Mesenchymal stem cell (in vitro differentiated cells and primary cell): Measurements from ENCODE around the gene ECT2L.

Experiments
- DNase-seq: peaks from one replicate; pipeline ENCODE4 v3.0.0-alpha.2; 2013
- H2AFZ ChIP-seq: one replicate; pipeline ENCODE4 v1.6.1; 2013; ENCODE audit warnings: low read depth, mild to moderate bottlenecking, control low read depth, inconsistent platforms, low read length, moderate library complexity
- H2AK5ac ChIP-seq: 2 replicates; pipeline ENCODE4 v1.6.1; 2013; ENCODE audit warnings: low read length, moderate library complexity, mild to moderate bottlenecking, inconsistent platforms; ENCODE audit not compliant: severe bottlenecking
- H2BK120ac ChIP-seq: one replicate; pipeline ENCODE4 v1.6.1; 2013; ENCODE audit warnings: low read depth, mild to moderate bottlenecking, inconsistent platforms, low read length, moderate library complexity
- H2BK12ac ChIP-seq, 2 experiments: one replicate each; pipeline ENCODE4 v1.6.1; 2013; ENCODE audit warnings: inconsistent platforms in 2 of 2, low read length in 2 of 2, mild to moderate bottlenecking in 2 of 2, moderate library complexity in 2 of 2, control low read depth in 1 of 2
- H2BK15ac ChIP-seq: one replicate; pipeline ENCODE4 v1.6.1; 2013; ENCODE audit warnings: mild to moderate bottlenecking, low read depth, inconsistent platforms; ENCODE audit not compliant: poor library complexity, severe bottlenecking
- H2BK5ac ChIP-seq: 2 replicates; pipeline ENCODE4 v1.6.1; 2013; ENCODE audit warnings: low read depth, mild to moderate bottlenecking, low read length, control low read depth, inconsistent platforms; ENCODE audit not compliant: poor library complexity, severe bottlenecking
- H3K14ac ChIP-seq, 2 experiments: one replicate each; pipeline ENCODE4 v1.6.1; 2013; ENCODE audit warnings: inconsistent platforms in 2 of 2, low read length in 2 of 2, control low read depth in 1 of 2, mild to moderate bottlenecking in 1 of 2, moderate library complexity in 1 of 2
- H3K18ac ChIP-seq, 2 experiments: one replicate each; pipeline ENCODE4 v1.6.1; 2013; ENCODE audit warnings: inconsistent platforms in 2 of 2, low read length in 2 of 2, control low read depth in 1 of 2, low read depth in 1 of 2, mild to moderate bottlenecking in 1 of 2
- H3K23ac ChIP-seq, 2 experiments: one replicate each; pipeline ENCODE4 v1.6.1; 2013; ENCODE audit warnings: inconsistent platforms in 2 of 2, low read length in 2 of 2, mild to moderate bottlenecking in 2 of 2, moderate library complexity in 2 of 2, control low read depth in 1 of 2
- H3K27ac ChIP-seq: 2 replicates; pipeline ENCODE4 v1.5.1; 2013; ENCODE audit warnings: mild to moderate bottlenecking, moderate library complexity, low read length, control low read depth, inconsistent platforms; ENCODE audit not compliant: poor library complexity, severe bottlenecking
- H3K27me3 ChIP-seq, 2 experiments: 2 replicates each; pipeline versions ENCODE4 v1.6.1 to v1.7.0; 2013; ENCODE audit warnings: low read length in 2 of 2, mild to moderate bottlenecking in 2 of 2, moderate library complexity in 2 of 2, control low read depth in 1 of 2, inconsistent platforms in 1 of 2; ENCODE audit not compliant: control insufficient read depth in 1 of 2, insufficient read depth in 1 of 2
- H3K36me3 ChIP-seq, 2 experiments: 2 replicates each; pipeline versions ENCODE4 v1.6.1 to v1.7.0; 2013; ENCODE audit warnings: low read length in 2 of 2, control low read depth in 1 of 2, inconsistent platforms in 1 of 2, low read depth in 1 of 2, mild to moderate bottlenecking in 1 of 2; ENCODE audit not compliant: insufficient read depth in 2 of 2, control insufficient read depth in 1 of 2
- H3K4ac ChIP-seq, 2 experiments: one replicate each; pipeline ENCODE4 v1.6.1; 2013; ENCODE audit warnings: inconsistent platforms in 2 of 2, low read length in 2 of 2, mild to moderate bottlenecking in 2 of 2, moderate library complexity in 2 of 2, control low read depth in 1 of 2, low read depth in 1 of 2
- H3K4me1 ChIP-seq: 2 replicates; pipeline ENCODE4 v1.6.1; 2013; ENCODE audit warnings: low read depth, low read length, control low read depth; ENCODE audit not compliant: control insufficient read depth, insufficient read depth
- H3K4me2 ChIP-seq: 2 replicates; pipeline ENCODE4 v1.6.1; 2013; ENCODE audit warnings: low read length, mild to moderate bottlenecking, inconsistent platforms; ENCODE audit not compliant: poor library complexity, severe bottlenecking
- H3K4me3 ChIP-seq, 2 experiments: 2 replicates each; pipeline versions ENCODE4 v1.5.1 to v1.7.0; 2013; ENCODE audit warnings: low read length in 2 of 2, mild to moderate bottlenecking in 2 of 2, control low read depth in 1 of 2, low read depth in 1 of 2; ENCODE audit not compliant: insufficient read depth in 1 of 2
- H3K79me1 ChIP-seq: replicated peaks from 2 replicates; pipeline ENCODE4 v1.6.1; 2013; ENCODE audit warnings: mild to moderate bottlenecking, control low read depth, low read length, inconsistent platforms; ENCODE audit not compliant: poor library complexity, severe bottlenecking
- H3K9ac ChIP-seq: 2 replicates; pipeline ENCODE4 v1.7.0; 2013; ENCODE audit warnings: mild to moderate bottlenecking, low read length, moderate library complexity
- H3K9me3 ChIP-seq: 2 replicates; pipeline ENCODE4 v1.7.0; 2013; ENCODE audit warnings: mild to moderate bottlenecking, low read length; ENCODE audit not compliant: control insufficient read depth
- H4K8ac ChIP-seq: one replicate; pipeline ENCODE4 v1.6.1; 2013; ENCODE audit warnings: inconsistent platforms, mild to moderate bottlenecking, low read length, moderate library complexity
- H4K91ac ChIP-seq: one replicate; pipeline ENCODE4 v1.6.1; 2013; ENCODE audit warnings: mild to moderate bottlenecking, low read length, inconsistent platforms
- WGBS: methylation state at CpG from one replicate; pipeline ENCODE4 v1.1.7; 2013; ENCODE audit warnings: mixed read lengths; 5-methylcytosine and 5-hydroxymethylcytosine counted together

The ECT2L gene

DNA sequence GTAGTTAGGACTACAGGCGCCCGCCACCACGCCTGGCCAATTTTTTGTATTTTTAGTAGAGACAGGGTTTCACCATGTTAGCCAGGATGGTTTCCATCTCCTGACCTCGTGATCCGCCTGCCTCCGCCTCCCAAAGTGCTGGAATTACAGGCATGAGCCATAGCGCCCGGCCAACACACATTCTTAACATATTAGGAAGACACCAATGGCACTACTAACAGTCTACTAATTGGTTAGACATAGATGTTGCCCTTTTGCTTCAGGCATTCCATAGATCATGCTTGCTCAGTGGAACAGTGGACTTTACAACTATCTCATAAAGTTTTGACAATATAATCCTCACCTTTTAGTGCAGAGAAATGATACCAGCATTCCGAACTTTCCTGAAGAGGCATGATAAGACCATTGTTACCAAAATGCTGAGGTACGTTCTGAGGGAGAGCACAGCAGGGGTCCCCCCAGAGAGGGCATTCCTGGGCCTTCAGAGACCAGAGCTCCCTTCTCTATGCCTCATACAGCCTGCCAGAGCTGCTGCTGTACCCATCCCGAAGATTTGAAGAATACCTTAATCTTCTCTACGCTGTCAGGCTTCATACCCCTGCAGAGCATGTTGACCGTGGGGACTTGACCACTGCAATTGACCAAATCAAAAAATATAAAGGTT, 89.4 kb downstream of the ECT2L start:
- Histone ChIP-seq H3K4me1 (peaks cover 2% of the 10 kb centered on the region), H3K4ac (no peak overlapping the region), H3K27ac (no peak overlapping the region), H2BK5ac (no peak overlapping the region), H3K14ac (no peak overlapping the region), H3K79me1 (no peaks in the 10 kb centered on the region), H3K4me2 (no peak overlapping the region), H3K36me3 (no peaks in the 10 kb centered on the region), H3K23ac (no peak overlapping the region), H3K9me3 (no peaks in the 10 kb centered on the region), H4K8ac (no peak overlapping the region), H3K4me3 (no peak overlapping the region), H3K18ac (no peak overlapping the region), H2BK120ac (no peak overlapping the region), H2AFZ (no peak overlapping the region), H3K9ac (no peak overlapping the region), H3K27me3 (no peaks in the 10 kb centered on the region), H2AK5ac (no peak overlapping the region), H2BK15ac (no peak overlapping the region), H4K91ac (no peak overlapping the region), H2BK12ac (no peak overlapping the region)
- WGBS = 93% methylated on average over 13 of the region's 13 CpGs
- DNase-seq = no peak

DNA sequence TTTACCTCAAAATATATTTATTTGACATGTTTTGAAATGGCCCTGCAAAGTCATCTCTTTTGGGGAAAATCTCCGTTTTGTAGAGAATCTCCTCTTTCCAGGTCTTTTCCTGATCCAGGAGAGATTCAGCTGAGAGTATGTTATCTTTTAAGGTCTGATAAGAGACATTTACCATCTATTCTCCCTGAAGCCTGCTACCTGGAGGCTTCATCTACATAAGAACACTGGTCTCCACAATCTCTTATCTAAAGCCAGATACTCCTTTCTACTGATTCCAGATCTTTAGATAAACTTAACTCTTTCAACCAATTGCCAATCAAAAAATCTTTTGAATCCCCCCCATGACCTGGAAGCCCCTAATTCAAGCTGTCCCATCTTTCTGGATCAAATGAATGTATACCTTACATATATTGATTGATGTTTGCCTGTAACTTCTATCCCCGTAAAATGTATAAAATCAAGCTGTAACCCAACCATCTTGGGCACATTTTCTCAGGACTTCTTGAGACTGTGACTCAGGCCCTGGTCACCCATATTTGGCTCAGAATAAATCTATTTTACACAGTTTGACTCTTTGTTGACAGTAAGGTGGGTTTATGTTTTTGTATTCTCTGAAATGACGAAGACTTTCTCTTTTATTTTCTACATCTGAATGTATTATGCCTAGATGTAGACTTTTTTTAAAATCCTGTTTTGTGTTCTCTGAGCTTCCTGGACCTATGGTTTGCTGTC, 95.5 kb downstream of the ECT2L start:
- Histone ChIP-seq H3K9ac (no peak overlapping the region), H3K79me1 (no peaks in the 10 kb centered on the region), H3K18ac (no peak overlapping the region), H3K14ac (no peak overlapping the region), H3K9me3 (no peaks in the 10 kb centered on the region), H3K4me1 (no peaks in the 10 kb centered on the region), H2AFZ (no peak overlapping the region), H4K8ac (no peak overlapping the region), H3K27me3 (no peaks in the 10 kb centered on the region), H4K91ac (no peak overlapping the region), H2BK12ac (no peak overlapping the region), H2AK5ac (no peak overlapping the region), H2BK5ac (no peak overlapping the region), H3K4me3 (no peak overlapping the region), H3K4me2 (no peak overlapping the region), H3K36me3 (no peaks in the 10 kb centered on the region), H3K23ac (no peak overlapping the region), H3K27ac (no peak overlapping the region), H2BK15ac (no peak overlapping the region), H3K4ac (no peak overlapping the region), H2BK120ac (no peak overlapping the region)
- DNase-seq = peak; percentile 24
- 80% methylated on average over 2 of the region's 3 CpGs for whole genome bisulfite sequencing

DNA sequence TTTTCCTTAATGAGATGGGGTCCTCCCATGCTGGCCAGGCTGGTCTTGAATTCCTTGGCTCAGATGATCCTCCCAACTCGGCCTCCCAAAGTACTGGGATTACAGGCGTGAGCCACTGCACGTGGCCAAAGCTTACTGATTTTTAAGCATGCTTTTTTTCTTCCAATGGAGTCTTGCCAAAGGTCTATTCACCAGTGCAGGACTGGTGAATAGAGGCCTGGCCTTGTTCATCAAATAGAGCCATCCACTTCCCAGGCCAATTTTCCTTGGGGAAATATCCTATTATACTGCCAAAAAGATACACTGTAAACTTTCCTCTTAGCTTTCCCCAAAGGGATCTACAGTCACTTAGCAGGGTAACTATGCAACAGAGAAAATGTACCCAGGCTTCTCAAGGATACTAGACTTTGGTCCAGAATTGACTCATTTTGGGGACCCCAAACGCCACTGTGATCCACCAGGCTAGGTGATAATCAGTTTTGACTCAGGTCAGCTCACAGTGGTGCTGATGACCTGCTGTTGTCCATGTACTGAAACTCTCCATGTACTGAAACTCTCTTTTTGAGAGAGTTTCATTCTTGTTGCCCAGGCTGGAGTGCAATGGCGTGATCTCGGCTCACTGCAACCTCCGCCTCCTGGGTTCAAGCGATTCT, 100.3 kb downstream of the ECT2L start:
- H3K9me3 ChIP-seq = no peaks in the 10 kb centered on the region
- no peak overlapping the region for H2AK5ac ChIP-seq
- no peak overlapping the region for H2BK12ac ChIP-seq
- no peak overlapping the region for H4K8ac ChIP-seq
- no peaks in the 10 kb centered on the region for H3K4me1 ChIP-seq
- H3K23ac ChIP-seq = no peak overlapping the region
- DNase-seq = no peak
- no peak overlapping the region for H3K14ac ChIP-seq
- no peaks in the 10 kb centered on the region for H3K79me1 ChIP-seq
- H3K4me3 ChIP-seq = no peak overlapping the region
- H3K27ac ChIP-seq = no peak overlapping the region
- no peak overlapping the region for H3K4me2 ChIP-seq
- no peak overlapping the region for H3K4ac ChIP-seq
- H2AFZ ChIP-seq = no peak overlapping the region
- WGBS = over 99% methylated on average over 8 of the region's 8 CpGs
- H3K27me3 ChIP-seq = no peaks in the 10 kb centered on the region
- no peak overlapping the region for H2BK5ac ChIP-seq
- H3K36me3 ChIP-seq = peaks cover 0 to 28% of the 10 kb centered on the region in 2 experiments
- H3K9ac ChIP-seq = no peak overlapping the region
- H2BK15ac ChIP-seq = no peak overlapping the region
- no peak overlapping the region for H2BK120ac ChIP-seq
- no peak overlapping the region for H4K91ac ChIP-seq
- H3K18ac ChIP-seq = no peak overlapping the region

- Histone ChIP-seq H2AFZ (no peak overlapping the region), H3K23ac (no peak overlapping the region), H3K4me2 (no peak overlapping the region), H2BK15ac (no peak overlapping the region), H3K18ac (no peak overlapping the region), H3K4ac (no peak overlapping the region), H3K79me1 (no peaks in the 10 kb centered on the region), H3K4me1 (no peaks in the 10 kb centered on the region), H4K8ac (no peak overlapping the region), H2BK12ac (no peak overlapping the region), H3K9me3 (no peaks in the 10 kb centered on the region), H2AK5ac (no peak overlapping the region), H3K36me3 (peaks cover 0 to 37% of the 10 kb centered on the region in 2 experiments), H2BK120ac (no peak overlapping the region), H3K27ac (no peak overlapping the region), H3K14ac (no peak overlapping the region), H3K9ac (no peak overlapping the region), H3K4me3 (no peak overlapping the region), H4K91ac (no peak overlapping the region), H3K27me3 (no peaks in the 10 kb centered on the region), H2BK5ac (no peak overlapping the region)
- DNase-seq = no peak
Observed at GRCh38 chr6:138897031-138897430, 101.1 kb downstream of the ECT2L start.
